ENCODE results near the gene CPNE4.

The CPNE4 gene

GRCh38 chr3:131630097-131630496 lies 404.7 kb downstream of the CPNE4 start:
- no peaks in the 10 kb centered on the region for H3K4me1 ChIP-seq (ENCODE audit: low read length)
- TF ChIP-seq CTCF (IDR thresholded peaks at IDR 0.05; ENCODE audit: low read length) (no peak), EZH2phosphoT487 (IDR thresholded peaks at IDR 0.05; ENCODE audit: low read length) (no peak), EZH2 (optimal IDR thresholded peaks at IDR 0.05; ENCODE audit: low read depth, low read length) (no peak)
- H3K36me3 ChIP-seq (replicated peaks; ENCODE audit: insufficient read depth, low read length): no peaks in the 10 kb centered on the region
- no peak overlapping the region for H3K4me2 ChIP-seq (ENCODE audit: low read depth, low read length)
- H4K20me1 ChIP-seq (ENCODE audit: insufficient read depth, low read length): no peaks in the 10 kb centered on the region
- no peaks in the 10 kb centered on the region for H3F3A ChIP-seq (ENCODE audit: insufficient read depth, low read length)
- no peak overlapping the region for H3K4me3 ChIP-seq (ENCODE audit: low read length)
- H2AFZ ChIP-seq (ENCODE audit: low read length): no peak overlapping the region
- H3K27ac ChIP-seq (ENCODE audit: low read length): no peak overlapping the region
- H3K79me2 ChIP-seq (ENCODE audit: low read length): no peaks in the 10 kb centered on the region
- no peaks in the 10 kb centered on the region for H3K9me2 ChIP-seq (replicated peaks; ENCODE audit: insufficient read depth, low read length)
- H3K27me3 ChIP-seq (replicated peaks; ENCODE audit: insufficient read depth, low read length): no peaks in the 10 kb centered on the region
- DNase-seq: no peak
- H3K9me3 ChIP-seq (replicated peaks; ENCODE audit: insufficient read depth, low read length): no peaks in the 10 kb centered on the region
- no peak overlapping the region for H3K9ac ChIP-seq (ENCODE audit: low read length)

- Histone ChIP-seq H3K79me2 (ENCODE audit: low read length) (no peaks in the 10 kb centered on the region), H3F3A (ENCODE audit: insufficient read depth, low read length) (no peaks in the 10 kb centered on the region), H3K4me2 (ENCODE audit: low read depth, low read length) (no peak overlapping the region), H3K4me1 (ENCODE audit: low read length) (no peaks in the 10 kb centered on the region), H3K4me3 (ENCODE audit: low read length) (no peak overlapping the region), H3K27ac (ENCODE audit: low read length) (no peak overlapping the region), H2AFZ (ENCODE audit: low read length) (no peak overlapping the region), H4K20me1 (ENCODE audit: insufficient read depth, low read length) (no peaks in the 10 kb centered on the region), H3K9ac (ENCODE audit: low read length) (no peak overlapping the region), H3K36me3 (replicated peaks; ENCODE audit: insufficient read depth, low read length) (no peaks in the 10 kb centered on the region), H3K9me3 (replicated peaks; ENCODE audit: insufficient read depth, low read length) (no peaks in the 10 kb centered on the region), H3K9me2 (replicated peaks; ENCODE audit: insufficient read depth, low read length) (no peaks in the 10 kb centered on the region), H3K27me3 (replicated peaks; ENCODE audit: insufficient read depth, low read length) (no peaks in the 10 kb centered on the region)
- no peak for DNase-seq
- TF ChIP-seq EZH2 (optimal IDR thresholded peaks at IDR 0.05; ENCODE audit: low read depth, low read length) (no peak), EZH2phosphoT487 (IDR thresholded peaks at IDR 0.05; ENCODE audit: low read length) (no peak), CTCF (IDR thresholded peaks at IDR 0.05; ENCODE audit: low read length) (no peak)
These were observed 411.4 kb downstream of the CPNE4 start for GRCh38 chr3:131623431-131623830.

- Histone ChIP-seq H3K36me3 (replicated peaks; ENCODE audit: insufficient read depth, low read length) (no peaks in the 10 kb centered on the region), H4K20me1 (ENCODE audit: insufficient read depth, low read length) (no peaks in the 10 kb centered on the region), H3K4me2 (ENCODE audit: low read depth, low read length) (no peak overlapping the region), H3K27me3 (replicated peaks; ENCODE audit: insufficient read depth, low read length) (no peaks in the 10 kb centered on the region), H3K9me3 (replicated peaks; ENCODE audit: insufficient read depth, low read length) (no peaks in the 10 kb centered on the region), H3K27ac (ENCODE audit: low read length) (no peak overlapping the region), H3K4me1 (ENCODE audit: low read length) (no peaks in the 10 kb centered on the region), H2AFZ (ENCODE audit: low read length) (no peak overlapping the region), H3F3A (ENCODE audit: insufficient read depth, low read length) (no peaks in the 10 kb centered on the region), H3K9me2 (replicated peaks; ENCODE audit: insufficient read depth, low read length) (no peaks in the 10 kb centered on the region), H3K79me2 (ENCODE audit: low read length) (no peaks in the 10 kb centered on the region), H3K9ac (ENCODE audit: low read length) (no peak overlapping the region), H3K4me3 (ENCODE audit: low read length) (no peak overlapping the region)
- no peak for TF ChIP-seq EZH2phosphoT487 (IDR thresholded peaks at IDR 0.05; ENCODE audit: low read length)
- TF ChIP-seq CTCF (IDR thresholded peaks at IDR 0.05; ENCODE audit: low read length): no peak
- no peak for DNase-seq
These were observed 412.1 kb downstream of the CPNE4 start for GRCh38 chr3:131622726-131623125.
